ENCODE measurements around the gene MAN1A2. TPM values are rescaled to one million over a fixed set of nuclear protein-coding genes. Genes with fewer than 3 reads are reported as not detected.

MAN1A2 gene
- total and polyA plus RNA-seq, 4 donors = 6.4 to 56.3 (median 25.3) TPM

GRCh38 chr1:117412472-117412871 lies 45.2 kb downstream of the MAN1A2 start:
- Histone ChIP-seq H3K27ac (ENCODE audit: low read depth in 1 of 2, low read length in 1 of 2) (no peak overlapping the region), H3K4me1 (ENCODE audit: control insufficient read depth in 5 of 5, insufficient read depth in 5 of 5, low read length in 5 of 5) (peaks cover 0 to 3% (median 0%) of the 10 kb centered on the region in 5 donors), H3K9ac (ENCODE audit: insufficient read depth in 1 of 2, low read length in 2 of 2) (no peak overlapping the region), H3K4me3 (no peak overlapping the region), H3K9me3 (ENCODE audit: control insufficient read depth in 4 of 4, insufficient read depth in 3 of 4, low read length in 3 of 4) (no peaks in the 10 kb centered on the region), H3K36me3 (ENCODE audit: control insufficient read depth in 4 of 4, insufficient read depth in 4 of 4, low read length in 4 of 4) (peaks cover 0 to 11% (median 3%) of the 10 kb centered on the region in 4 donors), H3K27me3 (ENCODE audit: control insufficient read depth in 3 of 3, insufficient read depth in 3 of 3, low read length in 2 of 3) (no peaks in the 10 kb centered on the region)
- TF ChIP-seq CTCF (IDR thresholded peaks at IDR 0.05; ENCODE audit: control extremely low read depth, extremely low read depth) = no peak
- ATAC-seq (ENCODE audit: insufficient read depth, low FRiP score) = no peak
- DNase-seq = no peak

- Histone ChIP-seq H3K9me3 (ENCODE audit: control insufficient read depth in 4 of 4, insufficient read depth in 3 of 4, low read length in 3 of 4) (no peaks in the 10 kb centered on the region), H3K27me3 (ENCODE audit: control insufficient read depth in 3 of 3, insufficient read depth in 3 of 3, low read length in 2 of 3) (no peaks in the 10 kb centered on the region), H3K27ac (ENCODE audit: low read depth in 1 of 2, low read length in 1 of 2) (no peak overlapping the region), H3K4me3 (no peak overlapping the region), H3K9ac (ENCODE audit: insufficient read depth in 1 of 2, low read length in 2 of 2) (no peak overlapping the region), H3K4me1 (ENCODE audit: control insufficient read depth in 5 of 5, insufficient read depth in 5 of 5, low read length in 5 of 5) (peaks cover 0 to 3% (median 0%) of the 10 kb centered on the region in 5 donors), H3K36me3 (ENCODE audit: control insufficient read depth in 4 of 4, insufficient read depth in 4 of 4, low read length in 4 of 4) (peaks cover 0 to 11% (median 2%) of the 10 kb centered on the region in 4 donors)
- no peak for TF ChIP-seq CTCF (IDR thresholded peaks at IDR 0.05; ENCODE audit: control extremely low read depth, extremely low read depth)
- DNase-seq = no peak
- 92 to 94% methylated on average over 3 of the region's 3 CpGs for WGBS, 2 donors
- no peak for ATAC-seq (ENCODE audit: insufficient read depth, low FRiP score)
Observed at GRCh38 chr1:117413412-117413811, 46.2 kb downstream of the MAN1A2 start.

GRCh38 chr1:117414943-117415342 lies 47.7 kb downstream of the MAN1A2 start:
- H3K4me3 ChIP-seq = no peak overlapping the region
- peaks cover 0 to 11% (median 2%) of the 10 kb centered on the region in 4 donors for H3K36me3 ChIP-seq (ENCODE audit: control insufficient read depth in 4 of 4, insufficient read depth in 4 of 4, low read length in 4 of 4)
- H3K9ac ChIP-seq (ENCODE audit: insufficient read depth in 1 of 2, low read length in 2 of 2) = no peak overlapping the region
- no peak for TF ChIP-seq CTCF (IDR thresholded peaks at IDR 0.05; ENCODE audit: control extremely low read depth, extremely low read depth)
- no peak overlapping the region for H3K27ac ChIP-seq (ENCODE audit: low read depth in 1 of 2, low read length in 1 of 2)
- WGBS, 2 donors = 88 to 97% methylated on average over 4 of the region's 4 CpGs
- no peak for ATAC-seq (ENCODE audit: insufficient read depth, low FRiP score)
- H3K4me1 ChIP-seq (ENCODE audit: control insufficient read depth in 5 of 5, insufficient read depth in 5 of 5, low read length in 5 of 5) = peaks cover 0 to 6% (median 0%) of the 10 kb centered on the region in 5 donors
- no peaks in the 10 kb centered on the region for H3K9me3 ChIP-seq (ENCODE audit: control insufficient read depth in 4 of 4, insufficient read depth in 3 of 4, low read length in 3 of 4)
- no peaks in the 10 kb centered on the region for H3K27me3 ChIP-seq (ENCODE audit: control insufficient read depth in 3 of 3, insufficient read depth in 3 of 3, low read length in 2 of 3)
- no peak for DNase-seq

- Histone ChIP-seq H3K4me1 (ENCODE audit: control insufficient read depth in 5 of 5, insufficient read depth in 5 of 5, low read length in 5 of 5) (peaks cover 0 to 6% (median 0%) of the 10 kb centered on the region in 5 donors), H3K4me3 (no peak overlapping the region), H3K9me3 (ENCODE audit: control insufficient read depth in 4 of 4, insufficient read depth in 3 of 4, low read length in 3 of 4) (no peaks in the 10 kb centered on the region), H3K27me3 (ENCODE audit: control insufficient read depth in 3 of 3, insufficient read depth in 3 of 3, low read length in 2 of 3) (no peaks in the 10 kb centered on the region), H3K9ac (ENCODE audit: insufficient read depth in 1 of 2, low read length in 2 of 2) (no peak overlapping the region), H3K27ac (ENCODE audit: low read depth in 1 of 2, low read length in 1 of 2) (no peak overlapping the region), H3K36me3 (ENCODE audit: control insufficient read depth in 4 of 4, insufficient read depth in 4 of 4, low read length in 4 of 4) (peaks cover 0 to 11% (median 2%) of the 10 kb centered on the region in 4 donors)
- DNase-seq (no peak), ATAC-seq (ENCODE audit: insufficient read depth, low FRiP score) (no peak)
- no peak for TF ChIP-seq CTCF (IDR thresholded peaks at IDR 0.05; ENCODE audit: control extremely low read depth, extremely low read depth)
- 90 to 92% methylated on average over 1 of the region's 1 CpG for WGBS, 2 donors
Observed at GRCh38 chr1:117416004-117416403, 48.8 kb downstream of the MAN1A2 start.

Measured in lung (tissue), 12 donors.